Measurements from ENCODE around the gene WWOX. TPM values are rescaled to one million over a fixed set of nuclear protein-coding genes. Genes with fewer than 3 reads are reported as not detected.

WWOX gene
- total RNA-seq, 1 donor from 2014 or later = 19.1 TPM

GRCh38 chr16:78794581-78795250, 695.3 kb downstream of the WWOX start:
- no peak for DNase-seq (ENCODE audit: extremely low read depth, low read depth, low spot score)

- no peak for DNase-seq (ENCODE audit: extremely low read depth, low read depth, low spot score)
Observed at GRCh38 chr16:78795433-78795832, 696.0 kb downstream of the WWOX start.

- no peak for DNase-seq (ENCODE audit: extremely low read depth, low read depth, low spot score)
Observed at GRCh38 chr16:78796221-78796866, 696.9 kb downstream of the WWOX start.

- DNase-seq (ENCODE audit: extremely low read depth, low read depth, low spot score) = no peak
Observed at GRCh38 chr16:78799429-78799828, 700.0 kb downstream of the WWOX start.

GRCh38 chr16:78800523-78800922, 701.1 kb downstream of the WWOX start:
- no peak for DNase-seq (ENCODE audit: extremely low read depth, low read depth, low spot score)

- DNase-seq (ENCODE audit: extremely low read depth, low read depth, low spot score) = no peak
Observed at GRCh38 chr16:78804058-78804735, 704.7 kb downstream of the WWOX start.

- no peak for DNase-seq (ENCODE audit: extremely low read depth, low read depth, low spot score)
Observed at GRCh38 chr16:78805556-78805955, 706.1 kb downstream of the WWOX start.

- no peak for DNase-seq (ENCODE audit: extremely low read depth, low read depth, low spot score)
Observed at GRCh38 chr16:78811247-78811646, 711.8 kb downstream of the WWOX start.

GRCh38 chr16:78812582-78812981, 713.1 kb downstream of the WWOX start:
- DNase-seq (ENCODE audit: extremely low read depth, low read depth, low spot score) = no peak

GRCh38 chr16:78813661-78814311, 714.3 kb downstream of the WWOX start:
- DNase-seq (ENCODE audit: extremely low read depth, low read depth, low spot score) = no peak

- DNase-seq (ENCODE audit: extremely low read depth, low read depth, low spot score) = no peak
Observed at GRCh38 chr16:78815713-78816112, 716.3 kb downstream of the WWOX start.

GRCh38 chr16:78816499-78817195, 717.2 kb downstream of the WWOX start:
- no peak for DNase-seq (ENCODE audit: extremely low read depth, low read depth, low spot score)

GRCh38 chr16:78817200-78817739, 717.8 kb downstream of the WWOX start:
- no peak for DNase-seq (ENCODE audit: extremely low read depth, low read depth, low spot score)

- DNase-seq (ENCODE audit: extremely low read depth, low read depth, low spot score) = no peak
Observed at GRCh38 chr16:78821335-78821734, 721.9 kb downstream of the WWOX start.

- DNase-seq (ENCODE audit: extremely low read depth, low read depth, low spot score) = no peak
Observed at GRCh38 chr16:78822509-78822908, 723.1 kb downstream of the WWOX start.

GRCh38 chr16:78823027-78823426, 723.6 kb downstream of the WWOX start:
- no peak for DNase-seq (ENCODE audit: extremely low read depth, low read depth, low spot score)

GRCh38 chr16:78829280-78829679, 729.8 kb downstream of the WWOX start:
- no peak for DNase-seq (ENCODE audit: extremely low read depth, low read depth, low spot score)

- DNase-seq (ENCODE audit: extremely low read depth, low read depth, low spot score) = no peak
Observed at GRCh38 chr16:78830599-78830998, 731.1 kb downstream of the WWOX start.

- DNase-seq (ENCODE audit: extremely low read depth, low read depth, low spot score) = no peak
Observed at GRCh38 chr16:78832100-78832499, 732.6 kb downstream of the WWOX start.

GRCh38 chr16:78836802-78837491, 737.5 kb downstream of the WWOX start:
- no peak for DNase-seq (ENCODE audit: extremely low read depth, low read depth, low spot score)
